HL-60 (cell line): ENCODE data around the gene TBC1D1.

Source experiments
- CTCF ChIP-seq: IDR thresholded peaks from one replicate; pipeline ENCODE4 v1.5.1; 2011; ENCODE audit warnings: low read length, control low read depth, inconsistent platforms; ENCODE audit not compliant: insufficient read depth
- GABPA ChIP-seq: IDR thresholded peaks from 2 replicates; pipeline ENCODE4 v1.6.1; 2012; ENCODE audit warnings: low read depth
- POLR2AphosphoS5 ChIP-seq: IDR thresholded peaks from 2 replicates; pipeline ENCODE4 v1.6.1; 2012; ENCODE audit warnings: low read depth

- TF ChIP-seq CTCF (no peak), GABPA (no peak), POLR2AphosphoS5 (no peak)
These were observed 103.7 kb downstream of the TBC1D1 start for GRCh38 chr4:37994569-37994968.
